ENCODE data around the gene RABGAP1L. TPM values are rescaled to one million over a fixed set of nuclear protein-coding genes. Genes with fewer than 3 reads are reported as not detected.

Gene RABGAP1L
- total and polyA plus RNA-seq, 2 donors (not counting 3 experiments of a cell fraction or from before 2014, with no cell fraction given) = 6.4 to 22.2 TPM

- DNase-seq (ENCODE audit: low read depth, low spot score) (no peak), FAIRE-seq (no peak)
- CTCF ChIA-PET = no interaction called here
- intact Hi-C loops (cut with micrococcal nuclease) = no loop called here
- BruUV-seq (replicated peaks) = no TSS peak
- Histone ChIP-seq H3K4me1 (ENCODE audit: control insufficient read depth, extremely low read depth, insufficient read depth, low read length) (no peaks in the 10 kb centered on the region), H3K9me1 (replicated peaks; ENCODE audit: control insufficient read depth, extremely low read depth, insufficient read depth, low read length) (no peaks in the 10 kb centered on the region), H3K4me2 (ENCODE audit: insufficient read depth, low read length) (no peak overlapping the region), H3K27me3 (ENCODE audit: control insufficient read depth in 2 of 2, insufficient read depth in 2 of 2, low read length in 2 of 2) (no peaks in the 10 kb centered on the region), H3K36me3 (ENCODE audit: control insufficient read depth in 2 of 2, extremely low read depth in 1 of 2, insufficient read depth in 2 of 2, low read length in 2 of 2) (no peaks in the 10 kb centered on the region), H3K4me3 (replicated peaks in 1 of 3; ENCODE audit: insufficient read depth in 1 of 3, low read depth in 1 of 3, low read length in 3 of 3) (no peak overlapping the region), H3K27ac (ENCODE audit: insufficient read depth, low read depth, low read length) (no peak overlapping the region), H2AFZ (ENCODE audit: low read depth, low read length) (no peak overlapping the region), H3K9me3 (replicated peaks; ENCODE audit: control insufficient read depth, insufficient read depth, low read length) (no peaks in the 10 kb centered on the region), H3K9ac (replicated peaks; ENCODE audit: extremely low read depth, insufficient read depth, low read length) (no peak overlapping the region), H3K79me2 (ENCODE audit: control insufficient read depth, insufficient read depth, low read length) (no peaks in the 10 kb centered on the region), H4K20me1 (replicated peaks; ENCODE audit: control insufficient read depth, extremely low read depth, insufficient read depth, low read length) (no peaks in the 10 kb centered on the region)
- POLR2A ChIA-PET = no interaction called here
- TF ChIP-seq, protein P1, sequence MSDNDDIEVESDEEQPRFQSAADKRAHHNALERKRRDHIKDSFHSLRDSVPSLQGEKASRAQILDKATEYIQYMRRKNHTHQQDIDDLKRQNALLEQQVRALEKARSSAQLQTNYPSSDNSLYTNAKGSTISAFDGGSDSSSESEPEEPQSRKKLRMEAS (IDR thresholded peaks at IDR 0.05; ENCODE audit: insufficient read depth, insufficient read length) = no peak
- TF ChIP-seq CTCF (IDR thresholded peaks at IDR 0.05; ENCODE audit: extremely low read depth in 1 of 2, insufficient read depth in 1 of 2, low read depth in 1 of 2, low read length in 2 of 2) = no peak
- TF ChIP-seq MYC (IDR thresholded peaks at IDR 0.05; ENCODE audit: low read depth, low read length) = no peak
- no peak for TF ChIP-seq POLR2A (IDR thresholded peaks at IDR 0.05; ENCODE audit: low read depth, low read length)
- no peak for TF ChIP-seq JUN (IDR thresholded peaks at IDR 0.05; ENCODE audit: borderline replicate concordance, insufficient read depth, insufficient read length, low read depth)
- TF ChIP-seq GATA2 (IDR thresholded peaks at IDR 0.05; ENCODE audit: insufficient read depth, insufficient read length, low read depth, low read length) = no peak
- TF ChIP-seq POLR2AphosphoS5 (IDR thresholded peaks at IDR 0.05; ENCODE audit: insufficient read depth, low read depth, low read length) = no peak
- no peak for TF ChIP-seq FOS (IDR thresholded peaks at IDR 0.05; ENCODE audit: borderline replicate concordance, insufficient read depth, low read length)
- TF ChIP-seq EZH2 (IDR thresholded peaks at IDR 0.05; ENCODE audit: borderline replicate concordance, low read depth, low read length, severe bottlenecking) = no peak
- dilution Hi-C loops (cut with MboI; ENCODE audit: extremely low pct_ligation_motif_present, low sequenced_read_pairs) = no loop called here
These were observed 536.9 kb downstream of the RABGAP1L start for GRCh38 chr1:174696026-174696821.

Data from endothelial cell of umbilical vein (primary cell).